Measurements from ENCODE around the gene AKT3. TPM values are rescaled to one million over a fixed set of nuclear protein-coding genes. Genes with fewer than 3 reads are reported as not detected.
A peak's percentile ranks its signal among the peaks of the same experiment; 100 is the strongest.

The AKT3 gene
- total RNA-seq, 1 donor from 2014 or later, result 107 TPM

GRCh38 chr1:243748227-243748626, 101.8 kb downstream of the AKT3 start:
- Mint-ChIP-seq H3K27ac (ENCODE audit: unreplicated experiment) (no peak overlapping the region), H3K4me3 (ENCODE audit: unreplicated experiment) (no peak overlapping the region), H3K4me1 (ENCODE audit: unreplicated experiment) (peaks cover 25% of the 10 kb centered on the region), H3K9me3 (ENCODE audit: unreplicated experiment) (peaks cover 3% of the 10 kb centered on the region), H3K36me3 (ENCODE audit: unreplicated experiment) (peaks cover 3% of the 10 kb centered on the region), H3K27me3 (ENCODE audit: unreplicated experiment) (no peaks in the 10 kb centered on the region)
- no peak for DNase-seq (ENCODE audit: extremely low spot score, unreplicated experiment)
- TF ChIP-seq, protein P1, sequence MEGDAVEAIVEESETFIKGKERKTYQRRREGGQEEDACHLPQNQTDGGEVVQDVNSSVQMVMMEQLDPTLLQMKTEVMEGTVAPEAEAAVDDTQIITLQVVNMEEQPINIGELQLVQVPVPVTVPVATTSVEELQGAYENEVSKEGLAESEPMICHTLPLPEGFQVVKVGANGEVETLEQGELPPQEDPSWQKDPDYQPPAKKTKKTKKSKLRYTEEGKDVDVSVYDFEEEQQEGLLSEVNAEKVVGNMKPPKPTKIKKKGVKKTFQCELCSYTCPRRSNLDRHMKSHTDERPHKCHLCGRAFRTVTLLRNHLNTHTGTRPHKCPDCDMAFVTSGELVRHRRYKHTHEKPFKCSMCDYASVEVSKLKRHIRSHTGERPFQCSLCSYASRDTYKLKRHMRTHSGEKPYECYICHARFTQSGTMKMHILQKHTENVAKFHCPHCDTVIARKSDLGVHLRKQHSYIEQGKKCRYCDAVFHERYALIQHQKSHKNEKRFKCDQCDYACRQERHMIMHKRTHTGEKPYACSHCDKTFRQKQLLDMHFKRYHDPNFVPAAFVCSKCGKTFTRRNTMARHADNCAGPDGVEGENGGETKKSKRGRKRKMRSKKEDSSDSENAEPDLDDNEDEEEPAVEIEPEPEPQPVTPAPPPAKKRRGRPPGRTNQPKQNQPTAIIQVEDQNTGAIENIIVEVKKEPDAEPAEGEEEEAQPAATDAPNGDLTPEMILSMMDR (IDR thresholded peaks at IDR 0.05), result no peak

GRCh38 chr1:243746751-243747150, 103.3 kb downstream of the AKT3 start:
- Mint-ChIP-seq H3K36me3 (ENCODE audit: unreplicated experiment) (peaks cover 3% of the 10 kb centered on the region), H3K9me3 (ENCODE audit: unreplicated experiment) (peaks cover 3% of the 10 kb centered on the region), H3K4me1 (ENCODE audit: unreplicated experiment) (peaks cover 34% of the 10 kb centered on the region), H3K27me3 (ENCODE audit: unreplicated experiment) (no peaks in the 10 kb centered on the region), H3K4me3 (ENCODE audit: unreplicated experiment) (no peak overlapping the region), H3K27ac (ENCODE audit: unreplicated experiment) (no peak overlapping the region)
- no peak for DNase-seq (ENCODE audit: extremely low spot score, unreplicated experiment)
- TF ChIP-seq, protein P1 (IDR thresholded peaks at IDR 0.05), result no peak

DNA sequence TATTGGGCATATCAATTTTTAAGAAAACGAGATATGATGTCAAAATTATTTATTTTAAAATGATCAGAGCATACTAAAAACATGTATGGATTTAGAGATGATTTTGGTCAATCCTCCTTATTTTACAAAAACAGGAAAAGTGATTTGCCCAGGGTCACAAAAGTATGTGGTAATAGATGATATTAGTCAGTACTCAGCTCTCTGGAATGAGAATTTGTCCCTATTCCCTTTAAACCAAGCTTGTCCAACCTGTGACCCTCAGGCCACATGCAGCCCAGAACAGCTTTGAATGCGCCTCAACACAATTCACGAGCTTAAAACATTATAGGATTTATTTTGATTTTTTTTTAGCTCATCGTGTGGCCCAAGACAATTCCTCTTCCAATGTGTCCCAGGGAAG, 104.7 kb downstream of the AKT3 start:
- Mint-ChIP-seq H3K4me3 (ENCODE audit: unreplicated experiment) (no peak overlapping the region), H3K4me1 (ENCODE audit: unreplicated experiment) (peaks cover 42% of the 10 kb centered on the region), H3K27ac (ENCODE audit: unreplicated experiment) (peak overlapping the region; percentile 37), H3K9me3 (ENCODE audit: unreplicated experiment) (peaks cover 3% of the 10 kb centered on the region), H3K27me3 (ENCODE audit: unreplicated experiment) (no peaks in the 10 kb centered on the region), H3K36me3 (ENCODE audit: unreplicated experiment) (peaks cover 3% of the 10 kb centered on the region)
- DNase-seq (ENCODE audit: extremely low spot score, unreplicated experiment), result no peak
- TF ChIP-seq, protein P1 (IDR thresholded peaks at IDR 0.05), result no peak

DNA sequence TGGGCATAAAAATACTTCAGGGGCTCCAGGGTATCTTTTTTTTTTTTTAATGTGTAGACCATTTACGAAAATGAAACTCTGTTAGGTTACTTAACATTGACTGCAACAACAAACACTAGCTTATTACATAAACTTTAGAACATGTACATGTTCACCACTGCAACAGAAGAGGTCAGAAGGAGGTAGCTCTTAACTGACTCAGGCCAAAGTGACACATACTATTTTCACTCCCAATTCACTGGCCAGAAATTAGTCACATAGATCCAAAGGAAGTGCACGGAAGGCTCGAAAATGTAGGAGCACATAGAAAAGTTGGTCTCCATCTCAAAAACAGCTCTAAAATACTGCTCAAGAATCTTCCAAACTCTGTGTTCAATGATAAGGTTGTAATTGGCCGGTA, 107.2 kb downstream of the AKT3 start:
- Mint-ChIP-seq H3K36me3 (ENCODE audit: unreplicated experiment) (peaks cover 6% of the 10 kb centered on the region), H3K9me3 (ENCODE audit: unreplicated experiment) (peaks cover 3% of the 10 kb centered on the region), H3K4me3 (ENCODE audit: unreplicated experiment) (peak overlapping the region; percentile 33), H3K27ac (ENCODE audit: unreplicated experiment) (peak overlapping the region; percentile 70), H3K4me1 (ENCODE audit: unreplicated experiment) (peaks cover 48% of the 10 kb centered on the region), H3K27me3 (ENCODE audit: unreplicated experiment) (no peaks in the 10 kb centered on the region)
- no peak for DNase-seq (ENCODE audit: extremely low spot score, unreplicated experiment)
- TF ChIP-seq, protein P1 (IDR thresholded peaks at IDR 0.05), result no peak

DNA sequence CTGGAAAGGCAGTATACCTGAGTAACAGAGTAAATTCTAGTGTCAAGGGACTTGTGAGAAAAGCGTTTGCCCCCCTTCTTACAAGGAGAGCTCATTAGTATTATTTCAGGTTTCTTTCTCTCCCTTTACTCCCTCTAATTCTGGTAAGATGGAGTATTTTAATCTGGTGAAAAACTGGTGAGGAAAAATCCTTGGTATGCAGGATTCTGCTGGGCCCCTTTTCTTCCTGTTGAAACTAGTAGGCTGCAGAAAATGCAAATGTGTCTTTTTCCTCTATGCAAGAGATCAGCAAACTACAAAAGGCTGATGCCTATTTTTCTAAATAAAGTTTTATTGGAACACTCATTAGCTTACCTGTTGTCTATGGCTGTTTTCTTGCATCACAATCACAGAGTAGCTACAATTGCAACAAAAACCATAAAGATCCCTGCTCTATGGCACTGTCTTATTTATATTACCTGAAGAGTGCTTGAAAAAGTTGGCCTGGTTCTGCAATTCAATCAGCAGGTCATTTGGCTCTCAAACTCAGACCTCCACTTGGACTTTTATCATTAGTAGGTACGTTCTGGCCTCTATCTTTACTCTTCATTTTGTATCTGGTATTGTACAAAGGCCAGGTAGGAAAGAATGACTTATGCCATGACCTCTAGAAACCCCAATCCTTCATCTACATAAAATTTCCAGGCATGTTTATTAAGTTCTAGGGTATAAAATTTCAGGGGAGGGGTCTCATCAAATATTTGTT, 109.6 kb downstream of the AKT3 start:
- DNase-seq (ENCODE audit: extremely low spot score, unreplicated experiment), result no peak
- Mint-ChIP-seq H3K27ac (ENCODE audit: unreplicated experiment) (no peak overlapping the region), H3K9me3 (ENCODE audit: unreplicated experiment) (peaks cover 3% of the 10 kb centered on the region), H3K36me3 (ENCODE audit: unreplicated experiment) (peaks cover 6% of the 10 kb centered on the region), H3K27me3 (ENCODE audit: unreplicated experiment) (no peaks in the 10 kb centered on the region), H3K4me1 (ENCODE audit: unreplicated experiment) (peaks cover 40% of the 10 kb centered on the region), H3K4me3 (ENCODE audit: unreplicated experiment) (no peak overlapping the region)
- TF ChIP-seq, protein P1 (IDR thresholded peaks at IDR 0.05), result no peak
